GM18507 (cell line): ENCODE measurements around the gene KIF26B.

ENCODE experiments used
- DNase-seq: peaks from one replicate; pipeline ENCODE4 v3.0.0; 2011; ENCODE audit warnings: low read depth; ENCODE audit not compliant: insufficient read length; ENCODE audit errors: extremely low spot score
- FAIRE-seq: peaks from 2 replicates; lab custom pipeline; 2011; peaks lifted over from hg19 to GRCh38; lab: Jason Lieb, UNC

The KIF26B gene

GRCh38 chr1:245200146-245200545 is 45.4 kb downstream of the KIF26B start:
- FAIRE-seq (no peak), DNase-seq (no peak)

DNA sequence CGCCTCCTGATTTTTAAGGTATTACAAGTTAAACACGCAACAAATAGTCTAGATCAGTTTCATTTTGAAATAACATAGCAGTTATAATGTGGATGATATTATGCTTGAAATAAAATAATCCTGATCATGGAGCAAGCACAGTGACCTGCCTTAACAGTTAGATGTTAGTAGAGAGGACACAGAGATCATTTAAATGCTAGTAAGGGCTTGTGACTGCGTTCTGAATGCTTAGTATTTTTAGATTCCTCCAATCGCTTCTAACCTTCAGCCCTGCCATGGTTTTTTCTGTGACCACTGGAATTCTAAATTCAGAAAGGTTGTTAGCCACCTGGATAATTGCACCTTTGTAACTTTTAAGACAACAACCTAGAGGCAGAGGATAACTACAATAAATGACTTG is 46.4 kb downstream of the KIF26B start:
- DNase-seq (no peak), FAIRE-seq (no peak)

DNA sequence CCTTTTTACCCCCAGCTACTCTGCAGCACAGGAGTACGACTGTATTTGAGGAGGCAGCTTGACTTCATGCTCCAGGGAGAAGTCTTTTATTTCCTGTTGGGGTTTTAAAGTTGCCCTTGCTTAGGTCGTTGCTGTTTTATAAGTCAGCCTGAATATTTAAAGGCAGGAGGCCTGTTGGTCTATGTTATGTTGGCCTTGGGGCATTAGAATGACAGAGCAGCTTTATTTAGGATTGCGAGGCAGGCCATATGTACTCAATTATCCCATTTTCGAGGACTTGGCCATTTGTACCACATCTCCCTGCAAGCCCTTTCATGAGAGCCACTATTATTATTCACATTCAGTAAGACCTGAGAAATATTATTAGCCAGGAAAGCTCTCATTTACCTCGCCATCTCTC is 47.0 kb downstream of the KIF26B start:
- no peak for DNase-seq
- FAIRE-seq = no peak

GRCh38 chr1:245205396-245205795 is 50.6 kb downstream of the KIF26B start:
- DNase-seq (no peak), FAIRE-seq (no peak)

DNA sequence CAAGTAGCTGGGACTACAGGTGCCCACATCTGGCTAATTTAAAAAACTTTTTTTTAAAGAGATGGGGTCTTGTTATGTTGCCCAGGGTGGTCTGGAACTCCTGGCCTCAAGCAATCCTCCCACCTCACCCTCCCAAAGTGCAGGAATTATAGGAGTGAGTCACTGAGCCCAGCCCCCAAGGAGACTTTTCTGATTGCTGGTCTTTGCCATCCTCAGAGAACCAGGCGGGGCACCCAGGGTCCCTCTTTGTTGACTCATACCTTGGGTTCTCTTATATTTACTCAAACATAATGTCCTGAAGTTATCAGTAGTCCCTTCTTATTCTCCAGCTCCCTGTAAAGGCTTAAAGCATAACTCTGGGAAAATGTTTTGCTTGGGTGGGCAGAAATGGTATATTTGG is 51.1 kb downstream of the KIF26B start:
- no peak for FAIRE-seq
- DNase-seq = no peak

- no peak for DNase-seq
- FAIRE-seq = no peak
Measured at GRCh38 chr1:245207056-245207638, 52.4 kb downstream of the KIF26B start.

GRCh38 chr1:245207801-245208200 is 53.0 kb downstream of the KIF26B start:
- DNase-seq = no peak
- no peak for FAIRE-seq

DNA sequence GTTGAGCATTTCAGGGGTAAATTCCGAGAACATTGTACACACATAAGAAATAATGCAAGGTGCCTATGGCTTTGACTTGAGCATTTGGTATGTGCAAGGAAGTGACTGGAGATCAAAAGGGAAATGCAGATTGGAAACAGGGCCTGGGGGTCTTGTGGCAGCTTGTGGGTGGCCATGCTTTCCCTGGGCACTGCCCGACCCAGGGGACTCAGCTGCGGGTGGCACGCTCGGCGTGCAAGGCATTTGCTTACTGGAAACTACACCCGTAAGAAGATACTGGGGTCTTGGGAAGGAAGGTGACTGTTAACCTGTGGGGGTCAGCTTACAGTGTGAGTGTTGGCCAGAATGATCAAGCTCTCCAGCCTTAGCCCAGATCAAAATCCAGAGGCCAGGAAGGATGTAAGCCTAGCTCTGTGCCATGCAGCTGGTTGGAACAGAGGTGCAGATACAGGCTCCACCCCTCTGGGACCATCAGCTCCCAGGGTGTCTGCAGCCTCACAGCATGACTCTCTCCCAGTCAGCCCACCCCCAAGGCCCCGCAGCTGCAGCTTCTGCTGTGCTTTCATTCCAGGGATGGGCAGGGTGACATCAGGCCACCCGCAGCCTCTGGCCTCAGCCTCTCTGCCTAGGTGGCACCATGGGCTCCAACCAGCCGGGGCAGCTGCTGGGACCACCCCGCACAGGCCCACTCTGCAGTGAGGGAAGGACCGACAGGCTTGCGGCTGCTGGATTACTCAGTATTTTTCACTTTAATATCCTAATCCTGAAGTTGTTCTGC is 55.1 kb downstream of the KIF26B start:
- DNase-seq (no peak), FAIRE-seq (no peak)

- no peak for DNase-seq
- no peak for FAIRE-seq
Measured at GRCh38 chr1:245211035-245211749, 56.4 kb downstream of the KIF26B start.

- no peak for FAIRE-seq
- no peak for DNase-seq
Measured at GRCh38 chr1:245211761-245212160, 57.0 kb downstream of the KIF26B start.

- FAIRE-seq (no peak), DNase-seq (no peak)
Measured at GRCh38 chr1:245212221-245212710, 57.5 kb downstream of the KIF26B start.

GRCh38 chr1:245213066-245213831 is 58.5 kb downstream of the KIF26B start:
- no peak for FAIRE-seq

GRCh38 chr1:245215071-245215470 is 60.3 kb downstream of the KIF26B start:
- no peak for DNase-seq

More at GRCh38 chr1:245213066-245213831, 58.5 kb downstream of the KIF26B start:
- no peak for DNase-seq

DNA sequence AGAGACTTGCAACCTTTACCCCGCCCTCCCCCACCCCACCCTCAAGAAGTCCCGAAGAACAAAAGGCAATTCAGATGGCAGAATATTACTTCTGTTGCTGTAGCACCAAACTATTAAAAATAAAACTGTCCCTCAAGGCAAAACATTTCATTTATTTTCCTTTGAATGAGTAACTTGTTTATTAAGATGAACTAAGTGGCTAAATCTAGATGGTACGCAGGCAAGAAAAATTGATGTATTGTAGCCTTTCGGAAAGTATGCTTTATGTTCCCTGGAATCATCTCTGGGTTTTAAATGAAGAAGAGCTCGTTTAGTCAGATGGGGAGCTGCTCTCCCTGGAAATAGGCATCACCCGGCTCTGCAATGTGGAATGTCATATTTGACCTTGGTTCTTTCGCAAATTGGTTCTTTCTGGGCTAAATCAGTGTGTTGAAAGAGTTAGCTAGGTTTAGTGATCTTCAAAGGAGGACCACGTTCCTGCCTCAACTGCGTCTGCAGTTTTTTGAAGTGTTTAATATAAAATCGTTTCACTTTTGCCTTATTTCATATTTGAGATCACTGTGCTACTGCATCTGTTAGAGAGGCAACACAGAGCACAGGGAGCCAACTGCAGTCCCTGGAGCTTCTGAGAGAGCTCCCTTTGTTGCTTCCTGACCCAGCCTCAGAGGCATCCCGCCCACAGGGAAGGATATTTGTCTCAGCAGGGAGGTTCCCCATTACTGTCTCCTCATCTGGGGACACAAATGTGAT is 61.8 kb downstream of the KIF26B start:
- FAIRE-seq (no peak), DNase-seq (no peak)

More at GRCh38 chr1:245215071-245215470, 60.3 kb downstream of the KIF26B start:
- FAIRE-seq = no peak

DNA sequence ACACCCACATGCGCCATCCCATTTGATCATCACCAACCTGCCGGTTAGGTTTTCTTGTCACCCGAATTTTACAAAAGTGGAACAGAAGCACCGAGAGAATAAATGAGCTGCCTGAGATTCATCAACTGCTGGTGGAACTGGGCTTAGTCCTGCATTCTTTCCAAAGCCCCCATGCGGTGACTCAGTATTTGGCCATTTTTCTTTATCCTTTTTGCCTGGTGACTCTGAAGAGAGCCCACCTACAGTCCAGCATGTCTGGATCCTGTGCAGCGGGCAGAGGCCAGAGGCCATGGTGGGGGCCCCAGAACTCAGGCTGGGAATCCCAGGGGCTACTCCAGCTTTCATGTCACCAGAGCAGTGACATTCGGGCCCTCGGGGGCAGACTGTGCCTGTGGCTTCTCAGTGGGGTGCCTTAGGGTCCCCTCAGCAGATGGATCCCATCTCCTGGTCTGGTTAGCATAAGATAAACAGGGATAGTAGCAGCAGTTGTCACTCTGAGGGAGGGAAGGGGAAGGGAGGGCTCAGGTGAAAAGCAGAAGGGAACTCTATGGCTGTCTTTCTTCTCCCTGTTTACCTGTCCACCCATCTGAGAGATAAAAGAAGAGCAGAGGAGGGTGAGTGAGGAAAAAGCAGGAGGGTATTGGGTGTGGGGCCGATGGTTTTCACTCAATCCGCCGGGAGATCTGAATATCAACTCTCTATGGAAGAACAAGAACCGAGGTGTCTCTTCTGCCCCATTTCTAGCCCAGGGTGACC is 63.2 kb downstream of the KIF26B start:
- DNase-seq (no peak), FAIRE-seq (no peak)

GRCh38 chr1:245220381-245220985 is 65.7 kb downstream of the KIF26B start:
- FAIRE-seq (no peak), DNase-seq (no peak)

DNA sequence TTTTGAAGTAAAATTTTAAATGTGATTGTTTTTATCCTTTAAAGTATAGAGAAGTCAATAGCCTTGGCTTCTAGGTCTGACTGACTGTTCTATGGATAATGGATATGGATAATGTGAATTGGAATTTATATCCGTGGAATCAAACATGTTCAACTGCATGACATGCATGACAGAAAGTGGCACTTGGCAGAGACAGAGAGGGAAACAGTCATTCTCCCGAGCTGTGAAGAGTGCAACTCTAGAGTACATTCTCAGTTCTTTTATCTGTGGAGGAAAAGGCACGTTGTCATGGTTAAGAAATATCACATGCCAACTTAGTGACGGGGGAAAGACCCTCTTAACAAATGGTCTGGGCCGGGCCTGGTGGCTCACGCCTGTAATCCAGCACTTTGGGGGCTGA is 67.0 kb downstream of the KIF26B start:
- DNase-seq = no peak
- FAIRE-seq = no peak
